H9 (cell line): ENCODE results near the gene EIF4A3. TPM values are rescaled to one million over a fixed set of nuclear protein-coding genes. Genes with fewer than 3 reads are reported as not detected.
A peak's percentile ranks its signal among the peaks of the same experiment; 100 is the strongest.

ENCODE experiments used
- DNase-seq: peaks from one replicate; pipeline ENCODE4 v3.0.0-alpha.2; 2017
- H2AFZ ChIP-seq: one replicate; pipeline ENCODE4 v1.6.1; 2013; ENCODE audit warnings: mild to moderate bottlenecking, low read length, control low read depth, moderate library complexity
- H2AK5ac ChIP-seq: 2 replicates; pipeline ENCODE4 v1.6.1; 2013; ENCODE audit warnings: low read length, control low read depth, mixed read lengths; ENCODE audit not compliant: insufficient read length
- H2BK120ac ChIP-seq: one replicate; pipeline ENCODE4 v1.6.1; 2013; ENCODE audit warnings: low read depth, mild to moderate bottlenecking, low read length, control low read depth, inconsistent platforms; ENCODE audit not compliant: poor library complexity, severe bottlenecking
- H2BK12ac ChIP-seq: 2 replicates; pipeline ENCODE4 v1.6.1; 2013; ENCODE audit warnings: low read length, control low read depth, mixed read lengths, low read depth; ENCODE audit not compliant: insufficient read length
- H2BK15ac ChIP-seq: 2 replicates; pipeline ENCODE4 v1.6.1; 2013; ENCODE audit warnings: low read depth, low read length, control low read depth
- H2BK20ac ChIP-seq: one replicate; pipeline ENCODE4 v1.6.1; 2013; ENCODE audit warnings: low read depth, mild to moderate bottlenecking, low read length, control low read depth, inconsistent platforms; ENCODE audit not compliant: poor library complexity, severe bottlenecking
- H2BK5ac ChIP-seq: 2 replicates; pipeline ENCODE4 v1.6.1; 2013; ENCODE audit warnings: low read length, control low read depth, mixed read lengths; ENCODE audit not compliant: insufficient read length
- H3K14ac ChIP-seq: 2 replicates; pipeline ENCODE4 v1.6.1; 2013; ENCODE audit warnings: low read length, control low read depth; ENCODE audit not compliant: insufficient read depth
- H3K18ac ChIP-seq: 2 replicates; pipeline ENCODE4 v1.6.1; 2013; ENCODE audit warnings: low read depth, mild to moderate bottlenecking, mixed read lengths, low read length, control low read depth; ENCODE audit not compliant: insufficient read length
- H3K23ac ChIP-seq: 2 replicates; pipeline ENCODE4 v1.6.1; 2013; ENCODE audit warnings: low read length, control low read depth, mixed read lengths, low read depth; ENCODE audit not compliant: insufficient read length
- H3K23me2 ChIP-seq: 2 replicates; pipeline ENCODE4 v1.6.1; 2013; ENCODE audit warnings: low read depth, mild to moderate bottlenecking, mixed read lengths, low read length, control low read depth; ENCODE audit not compliant: insufficient read length, poor library complexity, severe bottlenecking
- H3K27ac ChIP-seq: 2 replicates; pipeline ENCODE4 v1.5.1; 2013; ENCODE audit warnings: low read length, control low read depth, mixed read lengths, low read depth; ENCODE audit not compliant: insufficient read length
- H3K27me3 ChIP-seq: 2 replicates; pipeline ENCODE4 v1.6.1; 2013; ENCODE audit warnings: low read length, control low read depth, inconsistent platforms; ENCODE audit not compliant: insufficient read depth
- H3K4ac ChIP-seq: 2 replicates; pipeline ENCODE4 v1.6.1; 2013; ENCODE audit warnings: low read depth, mild to moderate bottlenecking, control low read depth, inconsistent platforms, low read length, moderate library complexity
- H3K4me1 ChIP-seq: 2 replicates; pipeline ENCODE4 v1.6.1; 2013; ENCODE audit warnings: low read length, control low read depth, inconsistent platforms; ENCODE audit not compliant: insufficient read depth
- H3K4me2 ChIP-seq: 2 replicates; pipeline ENCODE4 v1.6.1; 2013; ENCODE audit warnings: low read length, control low read depth, mixed read lengths; ENCODE audit not compliant: insufficient read length, insufficient read depth
- H3K56ac ChIP-seq: 2 replicates; pipeline ENCODE4 v1.6.1; 2013; ENCODE audit warnings: low read depth, mild to moderate bottlenecking, mixed read lengths, low read length, control low read depth; ENCODE audit not compliant: insufficient read length
- H3K79me1 ChIP-seq: 2 replicates; pipeline ENCODE4 v1.6.1; 2013; ENCODE audit warnings: low read depth, mild to moderate bottlenecking, moderate library complexity, low read length, control low read depth, inconsistent platforms; ENCODE audit not compliant: insufficient read depth, poor library complexity, severe bottlenecking
- H3K79me2 ChIP-seq: 2 replicates; pipeline ENCODE4 v1.6.1; 2013; ENCODE audit warnings: low read length, control low read depth, inconsistent platforms; ENCODE audit not compliant: insufficient read depth
- H3K9ac ChIP-seq: 2 replicates; pipeline ENCODE4 v1.6.1; 2013; ENCODE audit warnings: low read length, control low read depth, mixed read lengths; ENCODE audit not compliant: insufficient read length; ENCODE audit errors: extremely low read depth
- H3K9me3 ChIP-seq: one replicate; pipeline ENCODE4 v1.6.1; 2013; ENCODE audit warnings: low read depth, low read length, inconsistent platforms; ENCODE audit not compliant: control insufficient read depth
- H3T11ph ChIP-seq: one replicate; pipeline ENCODE4 v1.6.1; 2013; ENCODE audit warnings: mild to moderate bottlenecking, low read length, control low read depth, inconsistent platforms
- H4K20me1 ChIP-seq: one replicate; pipeline ENCODE4 v1.6.1; 2013; ENCODE audit not compliant: control insufficient read depth, insufficient read length, insufficient read depth
- H4K5ac ChIP-seq: 2 replicates; pipeline ENCODE4 v1.6.1; 2013; ENCODE audit warnings: low read depth, mild to moderate bottlenecking, mixed read lengths, low read length, control low read depth; ENCODE audit not compliant: insufficient read length
- H4K8ac ChIP-seq: replicated peaks from 2 replicates; pipeline ENCODE4 v1.6.1; 2013; ENCODE audit warnings: low read length, control low read depth, mixed read lengths, low read depth; ENCODE audit not compliant: insufficient read length
- H4K91ac ChIP-seq: 2 replicates; pipeline ENCODE4 v1.6.1; 2013; ENCODE audit warnings: low read depth, mild to moderate bottlenecking, moderate library complexity, mixed read lengths, low read length, control low read depth; ENCODE audit not compliant: insufficient read length
- H3K27ac Mint-ChIP-seq, 3 experiments: 2 replicates in 2 of 3; 3 replicates in 1 of 3; pipeline ENCODE4 v1.8.0; 2020 to 2021; ENCODE audit warnings: mixed read lengths in 3 of 3, mild to moderate bottlenecking in 1 of 3, moderate library complexity in 1 of 3
- H3K27me3 Mint-ChIP-seq: 2 replicates; pipeline ENCODE4 v1.8.0; 2021; ENCODE audit warnings: low read depth, mild to moderate bottlenecking, moderate library complexity, mixed read lengths
- H3K36me3 Mint-ChIP-seq, 3 experiments: 2 replicates in 2 of 3; 3 replicates in 1 of 3; pipeline ENCODE4 v1.8.0; 2020 to 2021; ENCODE audit warnings: low read depth in 3 of 3, mixed read lengths in 3 of 3; ENCODE audit not compliant: insufficient read depth in 1 of 3
- H3K4me1 Mint-ChIP-seq, 2 experiments: 2 replicates each; pipeline ENCODE4 v1.8.0; 2020; ENCODE audit warnings: mixed read lengths in 2 of 2
- H3K4me3 Mint-ChIP-seq, 2 experiments: 2 replicates in 1 of 2; 3 replicates in 1 of 2; pipeline ENCODE4 v1.8.0; 2020 to 2021; ENCODE audit warnings: mild to moderate bottlenecking in 2 of 2, mixed read lengths in 2 of 2, moderate library complexity in 1 of 2
- H3K9me3 Mint-ChIP-seq, 2 experiments: 2 replicates in 1 of 2; 3 replicates in 1 of 2; pipeline ENCODE4 v1.8.0; 2020; ENCODE audit warnings: mild to moderate bottlenecking in 2 of 2, mixed read lengths in 2 of 2, moderate library complexity in 1 of 2
- CTCF ChIP-seq: fragments of 200-600 bp; sonication (generic); conservative IDR thresholded peaks from 3 replicates; pipeline ENCODE4 v1.8.0; 2021; ENCODE audit warnings: antibody characterized with exemption, mild to moderate bottlenecking
- WGBS: extraction: QIAGEN DNeasy Blood & Tissue Kit; methylation state at CpG from one replicate; pipeline ENCODE4 v1.1.7; 2013; ENCODE audit warnings: missing lambda C conversion rate, low lambda C conversion rate, mixed read lengths; ENCODE audit not compliant: insufficient read length; ENCODE audit errors: extremely low coverage; 5-methylcytosine and 5-hydroxymethylcytosine counted together
- total RNA-seq: library from RNA; stranded (reverse); gene quantifications from 2 replicates; pipeline ENCODE4 v1.2.1, GENCODE V29; 2021

Gene EIF4A3
- total RNA-seq, 1 experiment from 2014 or later: 162 TPM

- Histone ChIP-seq H3K14ac (no peak overlapping the region), H3K23me2 (no peaks in the 10 kb centered on the region), H3K4me1 (no peaks in the 10 kb centered on the region), H4K8ac (no peak overlapping the region), H2AK5ac (no peak overlapping the region), H3K18ac (no peak overlapping the region), H4K91ac (no peak overlapping the region), H3K4ac (no peak overlapping the region), H3K56ac (no peak overlapping the region), H3K9me3 (no peaks in the 10 kb centered on the region), H2BK120ac (no peak overlapping the region), H2BK20ac (no peak overlapping the region), H3T11ph (no peak overlapping the region), H3K27ac (no peak overlapping the region), H3K27me3 (no peaks in the 10 kb centered on the region), H3K23ac (no peak overlapping the region), H3K4me2 (no peak overlapping the region), H2BK12ac (no peak overlapping the region), H3K79me2 (no peaks in the 10 kb centered on the region), H4K5ac (no peak overlapping the region), H2BK5ac (no peak overlapping the region), H2AFZ (no peak overlapping the region), H3K9ac (no peak overlapping the region), H2BK15ac (no peak overlapping the region), H3K79me1 (no peaks in the 10 kb centered on the region), H4K20me1 (no peaks in the 10 kb centered on the region)
- H3K4me1 Mint-ChIP-seq: peaks cover 2 to 7% of the 10 kb centered on the region in 2 experiments; a peak in 2 of 4 replicates
- WGBS: no CpG with 5 or more reads among the region's 26 CpGs
- no peak for DNase-seq
- H3K4me3 Mint-ChIP-seq: no peak overlapping the region
- no peak for TF ChIP-seq CTCF
- H3K9me3 Mint-ChIP-seq: no peaks in the 10 kb centered on the region
- H3K27ac Mint-ChIP-seq: peak overlapping the region in 2 of 3 experiments; percentile 45 to 70; a peak in 2 of 7 replicates
- H3K27me3 Mint-ChIP-seq: peaks cover 2% of the 10 kb centered on the region
- no peaks in the 10 kb centered on the region for H3K36me3 Mint-ChIP-seq
Measured at GRCh38 chr17:80183581-80184422, 36.9 kb upstream of the EIF4A3 start.
